GM12864 (cell line): ENCODE measurements around the gene LRRTM2.

ENCODE experiments used
- DNase-seq: peaks from one replicate; pipeline ENCODE4 v3.0.0-alpha.2; 2011; ENCODE audit warnings: low read depth
- H3K4me3 ChIP-seq: 2 replicates; pipeline ENCODE4 v1.5.1; 2011; ENCODE audit warnings: mild to moderate bottlenecking, low read depth, low read length, control low read depth
- TF ChIP-seq, protein P1 (sequence below): IDR thresholded peaks from 2 replicates; pipeline ENCODE4 v1.5.1; 2011; ENCODE audit warnings: low read depth, mild to moderate bottlenecking, moderate library complexity, low read length, control low read depth, inconsistent platforms; ENCODE audit errors: missing control alignments

The LRRTM2 gene

DNA sequence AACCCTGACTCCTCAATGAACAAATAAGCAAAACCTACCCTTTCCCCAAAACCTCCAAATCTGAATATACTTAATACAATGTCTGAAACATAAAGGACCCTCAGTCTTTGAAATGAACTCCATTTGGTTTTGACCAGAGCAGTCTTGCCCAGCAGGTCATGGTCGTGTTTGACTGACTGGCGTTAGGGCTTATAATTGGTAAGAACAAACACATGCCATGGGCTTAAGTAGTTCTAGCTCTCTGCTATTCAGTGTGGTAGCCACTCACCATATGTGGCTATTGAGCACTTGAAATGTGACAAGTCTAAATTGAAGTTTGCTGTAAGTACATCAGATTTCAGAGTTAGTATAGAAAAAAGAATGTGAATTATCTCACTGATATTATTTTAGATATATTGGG lies 42.1 kb downstream of the LRRTM2 start:
- H3K4me3 ChIP-seq, result no peak overlapping the region
- DNase-seq, result no peak
- TF ChIP-seq, protein P1, sequence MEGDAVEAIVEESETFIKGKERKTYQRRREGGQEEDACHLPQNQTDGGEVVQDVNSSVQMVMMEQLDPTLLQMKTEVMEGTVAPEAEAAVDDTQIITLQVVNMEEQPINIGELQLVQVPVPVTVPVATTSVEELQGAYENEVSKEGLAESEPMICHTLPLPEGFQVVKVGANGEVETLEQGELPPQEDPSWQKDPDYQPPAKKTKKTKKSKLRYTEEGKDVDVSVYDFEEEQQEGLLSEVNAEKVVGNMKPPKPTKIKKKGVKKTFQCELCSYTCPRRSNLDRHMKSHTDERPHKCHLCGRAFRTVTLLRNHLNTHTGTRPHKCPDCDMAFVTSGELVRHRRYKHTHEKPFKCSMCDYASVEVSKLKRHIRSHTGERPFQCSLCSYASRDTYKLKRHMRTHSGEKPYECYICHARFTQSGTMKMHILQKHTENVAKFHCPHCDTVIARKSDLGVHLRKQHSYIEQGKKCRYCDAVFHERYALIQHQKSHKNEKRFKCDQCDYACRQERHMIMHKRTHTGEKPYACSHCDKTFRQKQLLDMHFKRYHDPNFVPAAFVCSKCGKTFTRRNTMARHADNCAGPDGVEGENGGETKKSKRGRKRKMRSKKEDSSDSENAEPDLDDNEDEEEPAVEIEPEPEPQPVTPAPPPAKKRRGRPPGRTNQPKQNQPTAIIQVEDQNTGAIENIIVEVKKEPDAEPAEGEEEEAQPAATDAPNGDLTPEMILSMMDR, result no peak

DNA sequence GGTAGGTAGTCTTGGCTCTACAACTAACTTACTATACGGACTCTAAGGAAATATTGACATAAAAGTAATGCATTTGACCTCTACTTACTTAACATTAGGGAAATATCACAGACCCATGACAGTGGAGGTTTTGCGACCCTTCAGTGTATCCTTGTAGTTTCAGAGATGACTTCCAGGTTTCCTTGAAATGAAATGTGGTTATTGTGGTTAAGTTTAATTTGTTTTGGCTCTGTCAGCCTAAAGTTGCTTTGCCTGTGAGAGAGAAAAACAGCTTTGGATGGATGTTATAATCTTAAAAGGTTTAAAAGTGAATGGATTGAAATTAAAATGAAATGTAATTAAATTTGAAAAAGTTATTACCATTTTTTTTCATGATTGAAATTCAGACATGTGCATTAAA lies 42.9 kb downstream of the LRRTM2 start:
- TF ChIP-seq, protein P1, result no peak
- no peak for DNase-seq
- H3K4me3 ChIP-seq, result no peak overlapping the region

DNA sequence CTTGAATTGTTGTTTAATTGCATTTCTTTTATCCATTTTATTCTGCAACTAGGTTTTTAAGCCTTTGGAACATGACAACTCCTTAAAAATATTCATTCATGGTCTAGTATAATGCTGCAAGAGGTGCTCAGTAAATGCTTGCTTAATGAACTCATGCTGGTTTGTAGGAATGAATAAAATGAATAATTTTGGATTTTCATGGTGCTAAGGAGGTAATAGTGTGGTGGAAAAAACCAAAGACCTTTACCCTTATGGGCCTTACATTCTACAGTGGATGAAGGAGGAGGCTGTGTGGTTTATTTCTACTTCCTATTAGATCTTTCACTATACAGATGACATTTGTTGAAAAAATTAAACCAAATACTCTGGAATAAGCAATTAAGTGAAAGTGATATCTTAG lies 43.4 kb downstream of the LRRTM2 start:
- no peak for DNase-seq
- no peak overlapping the region for H3K4me3 ChIP-seq
- TF ChIP-seq, protein P1, result no peak

DNA sequence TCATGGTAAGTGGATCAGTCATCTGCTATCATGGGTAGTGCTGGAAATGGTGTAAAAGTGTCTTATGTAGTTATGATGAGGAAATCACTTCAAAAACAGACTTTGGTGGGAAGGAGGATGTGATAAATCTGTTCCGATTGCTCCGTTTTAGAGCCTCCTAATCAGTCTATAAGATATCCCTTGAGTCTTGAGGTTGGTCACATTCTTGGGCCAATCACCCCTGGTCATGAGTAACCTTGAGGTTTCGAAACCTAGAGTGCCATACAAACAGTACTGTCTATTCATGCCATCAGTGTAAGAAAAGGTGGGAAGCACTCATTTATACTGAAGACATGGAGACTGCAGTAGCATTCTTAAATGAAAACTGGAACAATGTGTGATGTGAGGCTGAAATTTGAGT lies 45.8 kb downstream of the LRRTM2 start:
- no peak for DNase-seq
- TF ChIP-seq, protein P1, result no peak
- H3K4me3 ChIP-seq, result no peak overlapping the region

DNA sequence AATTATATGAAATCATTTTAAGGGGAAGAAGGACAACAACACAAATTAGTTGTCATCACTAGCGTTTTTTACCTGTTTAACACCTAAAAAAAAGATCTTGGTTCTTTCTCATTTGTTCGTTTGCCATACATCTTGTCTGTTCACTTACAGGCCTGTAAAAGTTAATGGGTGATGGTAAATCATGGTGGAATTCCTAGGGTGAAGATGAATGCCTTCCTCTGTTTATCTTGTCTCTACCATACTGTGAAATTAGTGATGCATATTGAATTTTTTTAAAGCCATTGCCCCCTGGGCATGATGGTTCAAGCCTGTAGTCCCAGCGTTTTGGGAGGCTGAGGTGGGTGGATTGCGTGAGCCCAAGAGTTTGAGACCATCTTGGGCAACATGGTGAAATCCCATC lies 46.6 kb downstream of the LRRTM2 start:
- TF ChIP-seq, protein P1, result no peak
- DNase-seq, result no peak
- H3K4me3 ChIP-seq, result no peak overlapping the region

DNA sequence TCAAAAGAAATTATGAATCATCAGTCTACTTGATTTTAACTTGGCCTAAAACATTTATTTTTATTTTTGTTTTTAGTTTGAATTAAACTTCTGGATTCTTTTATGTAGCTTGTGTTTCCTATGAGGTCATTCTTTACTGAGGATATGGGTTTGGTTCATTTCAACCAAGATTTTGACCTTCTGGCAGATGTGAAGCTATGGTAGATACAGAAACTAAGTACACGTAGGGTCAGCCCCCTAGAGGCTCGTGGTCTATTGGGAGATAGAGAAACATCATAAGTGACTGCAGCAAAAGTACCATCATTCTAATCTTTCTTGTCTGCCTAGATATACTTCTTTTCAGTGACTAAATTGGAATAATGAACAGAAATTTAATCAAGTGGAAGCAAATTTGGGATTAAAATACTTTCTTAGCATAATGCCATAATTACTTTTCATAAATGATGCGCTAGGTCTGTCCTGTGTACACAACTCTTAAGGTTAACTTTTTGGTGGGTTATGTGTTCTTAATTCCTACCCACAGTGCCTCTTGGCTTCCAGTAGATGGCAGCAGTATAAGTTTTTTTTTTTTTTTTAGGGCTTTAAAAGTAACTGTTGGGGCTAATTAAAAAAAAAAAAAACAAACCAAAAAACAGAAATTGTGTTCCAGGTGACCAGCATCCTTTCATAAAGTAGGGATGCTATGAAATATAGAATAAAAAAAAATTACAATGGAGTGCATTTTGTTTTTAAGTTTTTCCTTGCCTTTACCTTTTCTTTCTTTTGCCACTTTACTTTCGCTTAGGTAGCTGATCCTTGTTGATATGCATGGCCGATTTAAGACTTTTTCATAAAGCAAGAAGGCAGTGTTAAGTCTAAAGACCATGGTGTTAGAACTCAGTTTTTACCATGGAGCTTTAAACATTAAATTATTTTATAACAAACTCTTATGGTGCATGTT lies 49.9 kb downstream of the LRRTM2 start:
- DNase-seq, result no peak
- no peak overlapping the region for H3K4me3 ChIP-seq
- TF ChIP-seq, protein P1, result peak; percentile 34

DNA sequence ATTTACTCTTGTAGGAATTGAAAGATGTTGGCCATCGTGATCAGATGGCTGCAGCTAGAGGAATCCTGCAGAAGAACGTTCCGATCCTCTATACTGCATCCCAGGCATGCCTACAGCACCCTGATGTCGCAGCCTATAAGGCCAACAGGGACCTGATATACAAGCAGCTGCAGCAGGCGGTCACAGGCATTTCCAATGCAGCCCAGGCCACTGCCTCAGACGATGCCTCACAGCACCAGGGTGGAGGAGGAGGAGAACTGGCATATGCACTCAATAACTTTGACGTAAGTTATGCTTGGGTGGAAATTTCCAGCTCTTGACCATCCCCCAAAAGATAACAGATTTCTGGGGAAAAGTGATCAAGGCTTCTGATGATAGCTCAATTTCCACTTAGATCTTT lies 50.6 kb downstream of the LRRTM2 start:
- H3K4me3 ChIP-seq, result no peak overlapping the region
- TF ChIP-seq, protein P1, result no peak
- DNase-seq, result no peak
